GM18498 (cell line): Measurements from ENCODE around the gene ABCA3.
"Not testable (repeated sequence)": the region's sequence is repeated elsewhere in the genome, so short reads cannot be mapped to it uniquely, and the experiment has no call there.

Experiments used
- ATAC-seq: cut with Tn5 transposase; IDR thresholded peaks from one replicate; pipeline ENCODE4 v1.9.1; 2021; ENCODE audit warnings: mild to moderate bottlenecking, moderate library complexity; ENCODE audit not compliant: unreplicated experiment

Gene ABCA3

DNA sequence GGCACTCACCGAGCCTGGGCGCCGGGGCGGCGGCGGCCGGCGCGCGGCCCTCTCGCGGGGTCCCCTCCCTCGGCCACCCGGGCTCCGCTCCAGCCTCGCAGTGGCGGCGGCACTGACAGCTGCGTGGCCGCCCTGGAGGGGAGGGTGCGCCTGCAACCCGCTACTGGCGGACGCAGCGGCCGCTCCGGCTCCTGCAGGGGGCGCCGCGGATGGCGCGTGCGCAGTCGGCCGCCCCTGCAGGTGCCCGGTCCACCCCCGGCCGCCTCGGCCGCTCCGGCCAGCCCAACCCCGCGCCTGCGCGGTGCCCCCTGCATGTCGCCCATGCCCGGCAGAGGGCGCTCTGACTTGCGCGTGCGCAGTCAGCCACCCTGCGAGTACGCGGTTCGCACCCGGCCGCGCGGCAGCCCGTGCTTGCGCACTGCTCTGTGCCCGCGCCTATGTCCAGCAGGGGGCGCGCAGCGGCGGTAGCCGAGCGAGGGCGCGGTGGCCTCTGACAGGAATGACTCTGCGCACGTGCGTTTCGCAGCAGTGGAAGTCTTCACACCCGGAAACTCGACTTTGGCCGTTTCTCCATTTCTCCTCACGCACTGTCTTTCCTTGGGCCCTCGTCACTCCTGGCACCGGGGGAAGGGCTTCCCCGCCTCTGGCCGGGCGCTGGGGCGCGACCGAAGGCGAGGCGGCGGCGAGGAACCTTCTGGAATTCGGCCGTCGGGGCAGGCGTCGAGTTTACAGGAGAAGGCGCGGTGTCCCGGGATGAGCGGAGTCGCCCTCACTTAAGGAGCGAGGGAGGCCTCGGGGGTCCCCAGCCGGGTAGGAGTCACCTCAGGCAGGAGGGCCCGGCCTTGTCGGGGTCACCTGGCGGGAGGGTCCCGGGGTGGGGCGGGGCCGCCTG is at the start of gene ABCA3:
Gene ABCA3, minus strand, starts transcription at position 165 of the 892 bp plus-strand sequence. CDS start 14,262 bp downstream, outside the sequence.
- peak; percentile 88 for ATAC-seq

DNA sequence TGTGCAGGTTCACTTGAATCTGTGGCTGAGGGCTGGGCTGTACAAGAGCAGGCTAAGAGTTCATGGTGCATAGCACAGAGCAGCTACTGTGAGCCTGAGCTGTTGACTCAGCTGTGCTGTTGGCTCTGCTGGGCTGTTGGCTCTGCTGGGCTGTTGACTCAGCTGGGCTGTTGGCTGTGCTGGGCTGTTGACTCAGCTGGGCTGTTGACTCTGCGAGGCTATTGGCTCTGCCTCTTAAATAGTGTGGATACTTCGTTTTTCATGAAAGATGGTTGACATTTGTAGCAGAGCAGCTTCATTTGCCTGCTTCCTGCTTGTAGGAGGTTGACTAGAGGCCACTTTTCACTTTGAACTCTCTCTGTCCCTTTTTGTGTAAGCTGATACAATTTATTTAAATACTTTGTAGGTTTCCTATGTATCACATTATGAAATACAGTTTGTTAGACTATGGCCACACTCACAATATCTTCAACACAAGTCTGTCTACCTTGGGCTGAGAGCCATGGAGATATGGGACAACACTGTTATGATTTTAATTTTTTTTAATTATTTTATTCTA is 48.4 kb upstream of the ABCA3 start:
- ATAC-seq = no peak

DNA sequence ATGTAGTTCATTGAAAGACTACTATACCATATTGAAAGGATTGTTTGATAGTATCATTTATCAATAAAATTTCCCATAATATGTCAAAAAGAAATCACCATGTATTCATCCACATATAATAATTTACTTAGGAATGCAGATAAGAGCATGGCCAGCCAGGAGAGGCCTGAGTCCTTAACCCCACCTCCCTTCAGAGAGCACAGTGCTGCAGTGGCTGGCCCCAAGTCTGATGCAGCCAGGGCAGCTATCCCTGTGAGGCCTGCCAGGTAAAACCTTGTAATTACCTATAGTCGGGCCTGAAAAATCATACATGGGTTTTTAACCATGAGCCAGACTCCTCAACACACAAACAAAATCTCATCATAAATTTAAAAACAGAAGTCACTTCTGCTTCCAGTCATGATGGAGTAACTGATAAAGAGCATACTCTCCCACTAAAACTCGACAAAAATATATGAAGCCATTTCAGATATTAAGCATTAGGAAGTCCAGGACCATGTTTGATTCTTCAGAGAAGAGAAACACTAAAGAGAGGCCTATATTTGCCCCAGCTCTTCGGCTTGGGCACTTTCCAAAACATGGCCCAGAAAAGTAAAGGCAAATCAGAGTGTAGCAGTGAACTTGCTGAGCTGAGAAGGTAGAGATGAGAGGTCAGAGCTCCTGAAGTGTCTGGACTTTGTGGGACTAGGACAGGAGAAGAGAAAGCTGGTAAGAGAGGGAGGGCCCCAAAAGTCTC is 47.8 kb upstream of the ABCA3 start:
- ATAC-seq = no peak

DNA sequence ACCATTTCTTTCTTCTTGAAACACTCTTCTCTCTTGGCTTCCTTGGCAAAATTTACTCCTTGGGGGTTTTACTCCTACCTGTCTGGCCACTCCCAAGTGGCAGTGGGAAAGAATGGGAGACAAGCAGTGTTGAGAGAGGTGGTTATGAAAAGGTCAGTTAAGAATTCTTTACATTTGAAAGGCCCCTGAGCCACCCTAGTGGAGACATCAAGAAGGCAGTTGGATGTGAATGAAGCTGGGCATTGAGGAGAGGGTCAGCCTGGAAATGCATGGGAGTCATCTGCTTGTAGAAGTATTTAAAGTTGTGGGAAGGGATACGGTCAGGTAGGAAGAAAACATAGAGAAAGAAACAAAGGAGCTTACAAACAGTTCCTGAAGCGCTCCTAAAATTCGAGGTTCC is 46.5 kb upstream of the ABCA3 start:
- ATAC-seq = no peak

DNA sequence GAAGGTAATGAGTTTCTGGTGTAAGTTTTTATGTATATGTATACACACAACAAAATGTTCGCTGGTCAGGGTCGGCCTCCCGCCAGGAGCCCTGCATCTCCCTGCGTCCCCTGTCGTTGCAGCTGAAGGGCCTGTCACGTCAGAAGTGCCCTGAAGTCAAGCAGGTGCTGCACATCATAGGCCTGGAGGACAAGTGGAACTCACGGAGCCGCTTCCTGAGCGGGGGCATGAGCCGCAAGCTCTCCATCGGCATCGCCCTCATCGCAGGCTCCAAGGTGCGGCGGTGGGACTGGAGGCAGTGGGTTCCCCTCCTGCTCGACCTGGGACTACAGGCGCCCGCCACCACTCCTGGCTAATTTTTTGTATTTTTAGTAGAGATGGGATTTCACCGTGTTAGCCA is 45.5 kb upstream of the ABCA3 start:
- ATAC-seq = not testable (repeated sequence)

DNA sequence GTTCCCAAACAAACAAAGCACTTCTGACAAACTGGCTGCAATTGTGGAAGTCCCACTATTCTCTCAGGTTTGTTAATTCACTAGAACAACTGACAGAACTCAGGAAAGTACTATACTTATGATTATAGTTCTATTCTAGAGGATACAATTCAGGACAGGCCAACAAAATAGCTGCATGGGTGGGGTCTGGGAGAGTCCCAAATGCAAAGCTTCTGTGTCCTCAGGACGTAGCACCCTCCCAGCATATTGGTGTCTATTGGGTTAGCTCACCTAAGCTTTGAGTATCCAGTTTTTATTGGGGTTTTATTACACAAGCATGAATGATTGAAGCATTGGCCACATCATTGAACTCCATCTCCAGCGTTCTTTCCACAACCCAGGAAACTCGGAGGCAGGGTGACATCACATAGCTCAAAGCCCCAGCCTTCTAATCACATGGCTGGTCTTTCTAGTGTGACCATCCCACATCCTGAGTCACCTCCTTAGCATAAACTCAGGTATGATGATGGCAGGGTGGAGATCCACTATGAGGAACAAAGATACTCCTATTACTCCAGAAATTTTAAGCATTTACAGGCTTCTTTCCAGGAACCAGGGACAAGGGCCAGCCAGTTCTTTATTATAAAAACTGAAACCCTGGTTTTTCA is 44.8 kb upstream of the ABCA3 start:
- ATAC-seq = no peak

DNA sequence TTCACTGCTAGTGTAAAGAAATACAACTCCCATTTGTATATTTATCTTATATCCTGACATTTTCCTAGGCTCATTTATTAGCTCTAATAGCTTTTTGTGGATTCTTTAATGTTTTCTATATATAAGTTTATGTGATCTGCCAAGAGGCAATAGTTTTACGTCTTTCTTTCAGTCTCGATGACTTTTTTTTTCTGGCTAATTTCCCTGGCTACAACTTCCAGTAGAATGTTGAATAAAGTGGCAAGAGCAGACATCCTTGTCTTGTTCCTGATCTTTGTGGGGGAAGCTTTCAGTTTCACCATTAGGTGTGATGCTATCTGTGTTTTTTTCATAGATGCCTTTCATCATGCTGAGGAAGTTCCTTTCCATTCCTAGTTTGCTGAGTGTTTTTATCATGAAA is 43.9 kb upstream of the ABCA3 start:
- no peak for ATAC-seq

DNA sequence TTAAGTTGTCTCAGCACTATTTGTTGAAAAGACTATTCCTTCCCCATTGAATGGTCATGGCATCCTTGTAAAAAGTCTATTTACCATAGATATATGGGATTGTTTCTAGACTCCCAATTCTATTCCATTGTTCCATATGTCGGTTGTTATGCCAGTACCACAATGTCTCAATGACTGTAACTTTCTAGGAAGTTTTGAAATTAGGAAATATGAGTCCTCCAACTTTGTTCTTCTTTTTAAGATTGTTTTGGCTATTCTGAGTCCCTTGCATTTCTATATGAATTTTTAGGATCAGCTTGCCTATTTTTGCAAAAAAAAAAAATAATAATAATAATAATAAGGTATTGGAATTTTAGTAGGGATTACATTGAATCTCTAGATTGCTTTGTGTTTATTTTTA is 43.0 kb upstream of the ABCA3 start:
- no peak for ATAC-seq

DNA sequence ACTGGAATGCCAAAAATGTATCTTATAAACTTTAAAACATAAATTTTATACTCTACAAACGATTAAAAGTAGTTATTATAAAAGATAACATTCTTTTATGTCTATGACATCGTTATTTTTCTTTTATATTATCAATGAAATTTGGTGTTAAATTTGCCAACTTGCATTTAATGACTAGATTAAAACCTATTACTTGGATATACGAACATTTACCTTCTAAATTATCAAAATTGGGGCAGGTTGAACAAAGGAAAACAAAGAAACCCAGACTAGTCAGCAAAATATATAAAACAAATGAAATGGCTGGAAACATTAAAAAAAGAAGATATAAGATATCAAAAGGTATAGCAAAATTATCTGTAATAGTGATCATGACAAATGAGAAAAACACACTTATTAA is 34.1 kb upstream of the ABCA3 start:
- no peak for ATAC-seq

DNA sequence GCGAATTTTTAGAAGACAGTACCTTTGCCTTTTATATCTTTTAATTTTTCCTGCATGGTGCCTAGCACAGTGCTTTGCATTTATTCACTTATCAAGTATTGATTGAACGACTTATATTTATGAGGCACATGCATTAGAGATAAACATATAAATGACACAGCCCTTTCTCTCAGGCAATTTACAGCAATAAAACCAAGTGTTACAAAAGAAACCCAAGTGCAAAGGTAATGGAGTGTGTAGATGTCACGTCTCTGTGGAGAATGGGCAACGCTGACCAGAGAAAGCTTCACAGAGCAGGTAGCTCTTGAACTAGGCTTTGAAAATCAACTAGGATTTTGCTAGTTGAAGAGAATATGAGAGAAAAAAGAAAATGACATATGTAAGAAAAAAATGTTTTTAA is 32.6 kb upstream of the ABCA3 start:
- ATAC-seq = no peak

DNA sequence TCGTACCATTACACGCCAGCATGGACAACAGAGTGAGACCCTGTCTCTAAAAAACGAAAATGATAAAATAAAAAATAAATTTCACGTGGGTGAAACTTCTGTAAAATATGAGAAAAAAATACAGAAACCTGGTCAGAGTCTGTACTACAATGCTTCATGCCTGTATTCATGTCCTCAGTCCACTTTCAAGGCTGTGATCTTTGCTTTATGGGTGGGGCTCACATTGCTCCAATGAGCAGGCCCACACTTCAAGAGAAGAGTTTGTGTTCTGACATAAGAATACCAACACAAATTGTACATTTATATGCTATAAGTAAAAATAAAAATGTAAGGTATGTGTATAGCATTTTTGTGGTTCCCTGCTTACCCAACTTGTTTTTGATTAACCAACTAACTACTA is 32.2 kb upstream of the ABCA3 start:
- ATAC-seq = no peak

DNA sequence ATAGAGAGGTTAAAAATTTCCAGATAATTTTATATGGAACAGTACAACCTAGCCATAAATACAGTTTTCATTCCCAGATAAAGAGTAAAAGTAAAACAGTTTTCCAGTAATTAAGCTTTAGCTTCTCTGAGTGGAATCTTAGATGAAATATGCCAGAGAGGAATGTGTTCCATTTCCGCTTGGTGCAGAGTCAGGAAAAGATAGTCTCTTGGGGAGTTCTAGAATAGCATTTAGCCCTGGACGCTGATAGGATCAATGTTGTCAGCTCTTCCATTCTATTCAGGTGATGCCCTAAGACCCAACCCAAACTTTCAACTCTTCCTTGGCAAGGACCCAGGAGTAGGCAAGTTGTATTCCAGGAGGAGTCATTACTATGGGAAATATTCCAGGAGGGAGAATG is 30.9 kb upstream of the ABCA3 start:
- ATAC-seq = no peak

DNA sequence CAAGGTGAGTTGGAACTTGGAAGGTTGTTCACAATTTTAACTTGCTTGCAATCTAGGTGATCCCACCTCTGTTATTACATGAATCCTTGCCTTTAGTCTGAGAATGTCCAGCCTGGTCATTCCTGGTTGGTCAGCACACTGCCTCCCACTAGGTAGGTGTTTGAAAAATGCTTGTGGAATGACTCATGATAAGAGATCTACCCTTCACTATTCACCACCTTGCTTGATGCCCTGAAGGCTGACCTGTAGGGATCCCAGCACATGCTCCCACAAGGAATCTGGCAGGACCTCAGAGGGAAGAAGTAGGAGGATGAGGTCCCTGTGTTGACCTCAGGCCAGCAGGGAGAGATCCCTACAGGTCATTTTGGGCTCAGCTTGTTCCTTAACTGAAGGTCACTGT is 30.2 kb upstream of the ABCA3 start:
- no peak for ATAC-seq

DNA sequence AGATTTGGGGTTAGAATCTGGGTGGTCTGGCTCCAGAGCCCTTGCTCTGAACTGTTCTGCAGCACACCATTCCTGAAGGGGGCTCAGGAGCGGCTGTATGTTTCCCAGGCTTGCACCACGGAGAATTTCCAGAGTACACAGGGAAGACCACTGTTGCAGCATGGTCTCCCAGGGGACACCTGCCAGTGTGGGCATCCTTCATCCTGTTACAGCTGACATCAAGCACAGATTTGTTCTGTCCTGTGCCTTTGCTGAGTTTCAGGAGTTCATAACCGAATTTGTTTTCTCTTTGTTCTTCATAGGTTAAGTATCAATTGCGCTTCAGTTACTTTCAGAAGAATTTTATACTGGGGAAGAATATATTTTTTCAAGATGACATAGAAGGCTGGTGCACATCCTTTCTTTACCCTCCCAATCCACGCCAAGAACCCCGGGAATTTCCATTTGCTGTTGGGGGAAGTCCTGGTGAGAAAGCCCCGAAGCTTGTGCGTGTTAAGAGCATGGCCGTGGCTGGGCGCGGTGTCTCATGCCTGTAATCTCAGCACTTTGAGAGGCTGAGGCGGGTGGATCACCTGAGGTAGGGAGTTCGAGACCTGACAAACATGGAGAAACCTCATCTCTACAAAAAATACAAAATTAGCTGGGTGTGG is 26.3 kb upstream of the ABCA3 start:
- no peak for ATAC-seq

DNA sequence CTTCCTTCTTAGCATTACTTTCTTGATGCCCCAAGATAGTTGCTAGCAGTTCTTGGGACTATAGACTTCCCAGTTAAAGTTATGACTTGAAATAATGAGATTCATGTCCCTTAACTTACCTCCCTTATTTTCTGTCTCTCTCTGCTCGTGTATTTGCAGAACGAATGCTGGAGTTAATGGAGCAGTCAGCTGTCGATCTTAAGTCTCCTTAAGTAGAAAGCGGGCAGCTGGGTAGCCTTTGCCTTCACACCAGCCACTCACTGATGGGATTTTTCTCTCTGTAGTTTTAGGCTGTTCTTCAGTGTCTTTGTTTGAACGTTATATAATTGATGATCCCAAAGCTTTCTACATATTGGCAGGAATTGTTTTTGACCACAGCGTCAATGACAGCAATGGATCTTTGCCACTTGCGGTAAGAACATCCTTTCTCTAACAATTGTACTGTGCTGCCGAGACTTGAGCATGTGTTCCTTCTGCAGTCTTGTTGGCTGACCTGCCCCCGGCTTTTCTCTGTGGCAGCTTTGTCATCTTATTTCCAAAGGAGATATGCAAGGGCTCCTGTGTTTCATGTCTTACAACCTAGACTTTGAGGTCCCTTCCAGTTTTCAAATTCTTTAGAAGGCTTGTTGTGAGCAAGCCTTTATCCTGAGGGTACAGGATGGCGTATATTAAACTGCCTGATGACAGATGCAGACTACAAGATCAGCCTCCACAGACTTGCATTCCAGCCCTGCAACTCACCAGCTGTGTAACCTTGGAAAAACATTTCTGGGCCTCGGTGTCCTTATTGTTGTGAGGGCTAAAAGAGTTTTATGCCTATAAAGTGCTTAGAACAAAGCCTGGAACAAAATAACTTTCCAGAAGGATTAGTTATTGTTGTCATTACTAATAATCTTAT is 25.1 kb upstream of the ABCA3 start:
- no peak for ATAC-seq

DNA sequence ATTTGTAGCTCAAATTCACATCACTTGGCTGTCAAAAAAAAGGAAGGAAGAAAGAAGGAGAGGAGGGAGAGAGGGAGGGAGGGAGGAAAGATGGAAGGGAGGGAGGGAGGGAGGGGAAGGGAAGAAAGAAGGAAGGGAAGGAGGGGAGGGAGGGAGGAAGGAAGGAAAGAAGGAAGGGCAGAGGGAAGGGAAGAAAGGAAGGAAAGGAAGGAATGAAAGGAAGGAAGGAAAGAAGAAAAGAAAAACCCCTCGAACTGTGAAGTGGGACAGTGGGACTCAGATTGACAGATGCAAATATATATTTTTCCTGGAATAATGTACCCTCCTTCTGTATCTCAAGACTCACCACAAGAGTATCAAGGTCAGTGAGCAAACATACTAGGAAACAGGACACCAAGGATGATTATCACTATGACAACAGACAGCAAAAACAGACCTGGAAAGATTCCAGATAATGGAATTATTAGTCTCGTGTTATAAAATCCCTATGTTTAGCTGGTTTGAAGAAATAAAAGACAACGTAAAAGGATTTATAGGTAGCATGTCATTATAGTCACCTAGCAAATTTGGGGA is 24.2 kb upstream of the ABCA3 start:
- no peak for ATAC-seq

DNA sequence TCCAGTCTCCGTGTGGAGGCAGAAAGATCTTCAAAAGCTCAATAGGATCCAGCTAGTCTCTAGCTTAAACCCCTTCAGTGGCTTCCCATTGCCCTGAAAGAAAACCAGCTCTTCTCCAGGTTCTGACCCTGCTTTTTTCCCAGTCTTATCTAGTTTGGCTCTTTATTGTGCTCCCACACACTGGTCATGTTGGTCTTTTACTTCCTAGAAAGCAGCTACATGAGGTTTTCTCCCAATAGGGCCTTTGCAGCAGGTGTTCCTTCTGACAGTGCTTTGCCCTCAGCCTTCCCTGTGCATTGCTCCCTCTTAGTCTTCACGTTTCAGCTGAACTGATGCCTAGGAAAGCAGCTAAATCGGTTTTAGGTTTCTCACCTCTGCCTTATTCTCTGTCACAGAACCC is 21.7 kb upstream of the ABCA3 start:
- ATAC-seq = no peak

DNA sequence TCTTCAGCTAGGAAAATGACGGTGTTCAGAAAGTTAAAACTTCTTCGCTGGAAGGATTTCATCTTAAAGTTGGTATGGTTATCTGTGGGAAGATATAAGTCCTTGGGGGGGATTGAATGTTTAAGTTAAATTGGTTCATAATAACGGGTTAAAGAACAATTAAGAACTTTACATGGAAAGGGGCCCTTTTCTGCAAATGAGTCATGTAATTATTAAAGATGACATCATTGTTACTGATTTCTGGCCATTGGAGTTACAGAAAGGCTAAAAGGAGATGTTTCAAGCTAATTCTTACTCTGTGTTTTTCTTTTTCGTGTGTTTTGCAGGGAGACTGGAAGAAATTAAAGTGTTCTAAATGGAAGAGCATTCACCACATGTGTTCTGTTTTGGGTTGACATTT is 20.6 kb upstream of the ABCA3 start:
- ATAC-seq = no peak

DNA sequence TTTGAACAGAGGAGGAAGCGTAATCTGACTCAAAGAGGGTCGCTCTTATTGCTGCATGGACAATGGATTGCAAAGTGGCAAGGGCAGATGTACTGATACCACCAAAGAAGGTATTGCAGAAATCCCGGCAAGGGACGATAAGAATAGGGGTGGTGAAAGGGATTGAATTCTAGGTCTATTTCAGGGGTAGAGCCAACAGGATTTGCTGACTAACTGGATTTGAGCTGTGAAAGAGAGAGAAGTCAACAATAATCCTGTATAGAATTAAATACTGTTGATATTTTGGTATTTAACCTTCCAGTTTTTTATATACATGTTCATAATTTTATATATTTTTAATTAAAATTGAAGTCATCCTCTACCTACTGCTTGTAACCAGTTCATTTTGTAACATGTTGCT is 19.4 kb upstream of the ABCA3 start:
- no peak for ATAC-seq

DNA sequence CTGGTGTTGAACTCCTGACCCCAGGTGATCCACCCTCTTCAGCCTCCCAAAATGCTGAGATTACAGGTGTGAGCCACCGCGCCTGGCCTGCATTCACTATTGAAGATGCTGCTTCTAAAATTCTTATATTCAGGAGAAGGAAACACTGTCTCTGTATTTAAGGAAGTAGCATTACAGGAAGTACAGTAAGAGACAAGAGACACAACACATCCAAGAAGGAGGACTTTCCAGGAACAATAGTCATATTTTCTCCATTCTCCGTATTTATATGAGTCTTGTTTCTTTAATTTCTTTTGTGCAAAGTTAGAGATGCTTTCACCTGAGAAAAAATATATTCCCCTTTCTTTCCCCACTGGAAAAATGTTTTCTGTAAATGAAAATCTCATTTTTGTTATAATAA is 18.3 kb upstream of the ABCA3 start:
- ATAC-seq = no peak
